Natural killer cell (primary cell): Measurements from ENCODE around the gene DENND5B. TPM values are rescaled to one million over a fixed set of nuclear protein-coding genes. Genes with fewer than 3 reads are reported as not detected.

Experiments used
- ATAC-seq, 3 donors: fragments of 150-1000 bp in 2 of 3; fragments of 200-7000 bp in 1 of 3; cut with Tn5 transposase; 1 replicate in 1 of 3; 2 replicates in 2 of 3; pipeline ENCODE4 v1.10.0; 2021; ENCODE audit warnings: mild to moderate bottlenecking in 2 of 3, moderate library complexity in 2 of 3
- DNase-seq, 2 donors: peaks; one replicate each; pipeline versions ENCODE4 v3.0.0 to v3.0.0-alpha.2; 2013 to 2021; ENCODE audit warnings: mixed read lengths in 1 of 2
- H3K27ac ChIP-seq: one replicate; pipeline ENCODE4 v1.5.1; 2013; ENCODE audit warnings: mild to moderate bottlenecking, low read length
- H3K27me3 ChIP-seq: one replicate; pipeline ENCODE4 v1.6.1; 2013; ENCODE audit warnings: low read length; ENCODE audit not compliant: control insufficient read depth, insufficient read depth
- H3K36me3 ChIP-seq: one replicate; pipeline ENCODE4 v1.6.1; 2013; ENCODE audit warnings: low read length; ENCODE audit not compliant: control insufficient read depth, insufficient read depth
- H3K4me1 ChIP-seq: one replicate; pipeline ENCODE4 v1.6.1; 2013; ENCODE audit warnings: low read length; ENCODE audit not compliant: control insufficient read depth, insufficient read depth
- H3K4me3 ChIP-seq: one replicate; pipeline ENCODE4 v1.5.1; 2013; ENCODE audit warnings: low read length
- H3K9me3 ChIP-seq: one replicate; pipeline ENCODE4 v1.6.1; 2013; ENCODE audit warnings: low read length; ENCODE audit not compliant: control insufficient read depth, insufficient read depth
- H3K27ac Mint-ChIP-seq, 2 donors: one replicate each; pipeline ENCODE4 v1.8.0; 2022; ENCODE audit warnings: mild to moderate bottlenecking in 2 of 2, mixed read lengths in 2 of 2, moderate library complexity in 1 of 2
- H3K27me3 Mint-ChIP-seq, 2 donors: one replicate each; pipeline ENCODE4 v1.8.0; 2022; ENCODE audit warnings: low read depth in 2 of 2, mixed read lengths in 2 of 2
- H3K36me3 Mint-ChIP-seq: one replicate; pipeline ENCODE4 v1.8.0; 2022; ENCODE audit warnings: mixed read lengths
- H3K4me1 Mint-ChIP-seq, 2 donors: one replicate each; pipeline ENCODE4 v1.8.0; 2022; ENCODE audit warnings: mixed read lengths in 2 of 2
- H3K4me3 Mint-ChIP-seq: one replicate; pipeline ENCODE4 v1.8.0; 2022; ENCODE audit warnings: mild to moderate bottlenecking, moderate library complexity, mixed read lengths
- H3K9me3 Mint-ChIP-seq, 2 donors: one replicate each; pipeline ENCODE4 v1.8.0; 2022; ENCODE audit warnings: mixed read lengths in 2 of 2
- CTCF ChIP-seq: fragments of 200-600 bp; IDR thresholded peaks from one replicate; pipeline ENCODE4 v1.8.0; 2022; ENCODE audit warnings: antibody characterized with exemption
- WGBS: methylation state at CpG from one replicate; pipeline ENCODE4 v1.1.7; 2013; ENCODE audit warnings: missing lambda C conversion rate; ENCODE audit not compliant: insufficient coverage; 5-methylcytosine and 5-hydroxymethylcytosine counted together
- intact Hi-C: fragments of 100-400 bp; cut with micrococcal nuclease; formaldehyde crosslinking; loops from one replicate; pipeline ENCODE4 v1.14.2; 2022
- total RNA-seq, 4 donors: library from RNA; stranded (reverse); fragments of 120-200 nt in 1 of 4; gene quantifications; one replicate each; pipeline versions ENCODE4 v1.2.3 to v1.2.4, GENCODE V29; 2013 to 2022

Gene DENND5B
- total RNA-seq, 3 donors from 2014 or later (not counting 1 experiment from before 2014, with no cell fraction given), result 0.52 to 2.4 (median 0.70) TPM

GRCh38 chr12:31527083-31527482 lies 63.9 kb downstream of the DENND5B start:
- Histone ChIP-seq H3K27ac (no peak overlapping the region), H3K4me3 (no peak overlapping the region), H3K9me3 (no peaks in the 10 kb centered on the region), H3K27me3 (no peaks in the 10 kb centered on the region), H3K36me3 (no peaks in the 10 kb centered on the region), H3K4me1 (no peaks in the 10 kb centered on the region)
- WGBS, result 98% methylated on average over 4 of the region's 4 CpGs
- TF ChIP-seq CTCF, result no peak
- H3K9me3 Mint-ChIP-seq, result no peaks in the 10 kb centered on the region
- no peak for ATAC-seq
- H3K27ac Mint-ChIP-seq, result no peak overlapping the region
- intact Hi-C loops, result no loop called here
- DNase-seq, result no peak
- H3K27me3 Mint-ChIP-seq, result peaks cover 0 to 17% of the 10 kb centered on the region in 2 donors
- H3K36me3 Mint-ChIP-seq, result no peaks in the 10 kb centered on the region
- no peak overlapping the region for H3K4me3 Mint-ChIP-seq
- no peaks in the 10 kb centered on the region for H3K4me1 Mint-ChIP-seq

- no peak overlapping the region for H3K4me3 Mint-ChIP-seq
- Histone ChIP-seq H3K36me3 (no peaks in the 10 kb centered on the region), H3K9me3 (no peaks in the 10 kb centered on the region), H3K4me3 (no peak overlapping the region), H3K27me3 (no peaks in the 10 kb centered on the region), H3K4me1 (no peaks in the 10 kb centered on the region), H3K27ac (no peak overlapping the region)
- intact Hi-C loops, result no loop called here
- DNase-seq (no peak), ATAC-seq (no peak)
- H3K27me3 Mint-ChIP-seq, result peaks cover 2 to 13% of the 10 kb centered on the region in 2 donors
- H3K27ac Mint-ChIP-seq, result no peak overlapping the region
- no peak for TF ChIP-seq CTCF
- WGBS, result 48% methylated on average over 3 of the region's 4 CpGs
- H3K36me3 Mint-ChIP-seq, result no peaks in the 10 kb centered on the region
- no peaks in the 10 kb centered on the region for H3K9me3 Mint-ChIP-seq
- no peaks in the 10 kb centered on the region for H3K4me1 Mint-ChIP-seq
Measured at GRCh38 chr12:31526158-31526546, 64.8 kb downstream of the DENND5B start.

- Mint-ChIP-seq H3K9me3 (no peaks in the 10 kb centered on the region), H3K4me1 (no peaks in the 10 kb centered on the region), H3K4me3 (no peak overlapping the region), H3K36me3 (no peaks in the 10 kb centered on the region), H3K27me3 (peaks cover 2 to 13% of the 10 kb centered on the region in 2 donors), H3K27ac (no peak overlapping the region)
- no peak for ATAC-seq
- no peak overlapping the region for H3K4me3 ChIP-seq
- WGBS, result no CpG with 5 or more reads among the region's 3 CpGs
- no peaks in the 10 kb centered on the region for H3K4me1 ChIP-seq
- no peaks in the 10 kb centered on the region for H3K27me3 ChIP-seq
- no peaks in the 10 kb centered on the region for H3K36me3 ChIP-seq
- intact Hi-C loops, result no loop called here
- H3K9me3 ChIP-seq, result no peaks in the 10 kb centered on the region
- no peak for DNase-seq
- TF ChIP-seq CTCF, result no peak
- no peak overlapping the region for H3K27ac ChIP-seq
Measured at GRCh38 chr12:31525496-31526157, 65.3 kb downstream of the DENND5B start.
